Tibial nerve (tissue), 4 donors: Measurements from ENCODE around the gene TGFB1I1. TPM values are rescaled to one million over a fixed set of nuclear protein-coding genes. Genes with fewer than 3 reads are reported as not detected.

Source experiments
- DNase-seq, 2 donors: peaks; one replicate each; pipeline ENCODE4 v3.0.0-alpha.2; 2019; ENCODE audit warnings: low spot score in 2 of 2
- H3K27ac ChIP-seq, 4 donors: fragments of 200-600 bp; sonication (generic) in 3 of 4; one replicate each; pipeline ENCODE4 v1.5.1; 2017 to 2019; ENCODE audit warnings: mild to moderate bottlenecking in 1 of 4
- H3K27me3 ChIP-seq, 2 donors: fragments of 200-600 bp; sonication (generic) in 1 of 2; one replicate each; pipeline versions ENCODE4 v1.5.1 to v1.6.0; 2017 to 2019
- H3K36me3 ChIP-seq, 3 donors: fragments of 200-600 bp; sonication (generic); one replicate each; pipeline ENCODE4 v1.5.1; 2018 to 2019
- H3K4me1 ChIP-seq, 4 donors: fragments of 200-600 bp; sonication (generic) in 3 of 4; one replicate each; pipeline ENCODE4 v1.5.1; 2017 to 2019
- H3K4me3 ChIP-seq, 4 donors: fragments of 200-600 bp; sonication (generic) in 3 of 4; one replicate each; pipeline ENCODE4 v1.5.1; 2017 to 2019; ENCODE audit warnings: mild to moderate bottlenecking in 1 of 4, moderate library complexity in 1 of 4
- H3K9me3 ChIP-seq, 4 donors: fragments of 200-600 bp; sonication (generic) in 3 of 4; one replicate each; pipeline ENCODE4 v1.5.1; 2017 to 2019
- EP300 ChIP-seq, 2 donors: sonication (generic); formaldehyde crosslinking; IDR thresholded peaks; one replicate each; pipeline ENCODE4 v1.6.1; 2017; ENCODE audit warnings: antibody characterized with exemption in 2 of 2, mild to moderate bottlenecking in 1 of 2
- POLR2A ChIP-seq, 2 donors: fragments of 450-650 bp; IDR thresholded peaks; one replicate each; pipeline ENCODE4 v1.6.1; 2017; ENCODE audit warnings: antibody characterized with exemption in 2 of 2, mild to moderate bottlenecking in 2 of 2, moderate library complexity in 2 of 2
- WGBS, 2 donors: methylation state at CpG; one replicate each; pipeline ENCODE4 v1.1.5; 2018; 5-methylcytosine and 5-hydroxymethylcytosine counted together
- total RNA-seq, 4 donors: library from RNA; depleted of rRNA; stranded (reverse); fragments of >200 nt; gene quantifications; one replicate each; pipeline ENCODE4 v1.1.0, GENCODE V29; 2016
- TF ChIP-seq, protein P1 (sequence below), 5 experiments: fragments of 200-600 bp in 3 of 5; fragments of 450-650 bp in 2 of 5; sonication (generic) in 3 of 5; IDR thresholded peaks; one replicate each; pipeline ENCODE4 v1.5.1; 2016 to 2019; ENCODE audit warnings: antibody characterized with exemption in 5 of 5, mild to moderate bottlenecking in 3 of 5, moderate library complexity in 2 of 5

TGFB1I1 gene
- total RNA-seq, 4 donors from 2014 or later, result 29.3 to 68.7 (median 53.5) TPM

DNA sequence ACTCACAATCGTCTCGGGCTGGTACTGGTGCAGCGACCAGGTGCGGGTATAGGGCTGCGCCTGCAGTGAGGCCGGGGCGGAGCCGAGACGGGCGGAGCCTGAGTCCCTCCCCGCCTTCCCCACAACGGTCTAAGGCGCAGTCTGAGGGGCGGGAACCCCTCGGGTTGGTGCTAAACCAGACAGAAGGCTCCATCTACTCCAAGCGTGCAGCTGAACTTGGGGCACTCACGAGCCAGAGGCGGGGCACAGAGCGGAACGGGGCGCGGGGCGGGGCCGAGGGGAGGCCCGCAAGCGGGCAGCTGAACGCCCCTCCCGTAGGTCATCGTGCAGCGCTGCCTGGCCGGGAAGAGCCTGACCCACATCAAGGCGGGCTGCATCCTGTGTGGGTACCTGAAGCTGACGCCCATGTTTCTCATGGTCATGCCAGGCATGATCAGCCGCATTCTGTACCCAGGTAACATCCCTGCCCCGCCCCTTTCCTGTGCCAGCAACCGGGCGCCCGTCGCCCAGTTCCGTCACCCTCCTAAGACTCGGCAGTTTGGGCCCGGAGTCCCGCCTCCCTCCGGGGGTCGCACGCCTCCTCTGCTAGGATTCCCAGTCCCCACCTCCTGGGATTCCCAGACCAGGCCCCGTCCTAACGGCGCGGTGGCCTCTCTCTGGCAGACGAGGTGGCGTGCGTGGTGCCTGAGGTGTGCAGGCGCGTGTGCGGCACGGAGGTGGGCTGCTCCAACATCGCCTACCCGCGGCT is 15.9 kb downstream of the TGFB1I1 start:
- H3K4me3 ChIP-seq, result peak overlapping the region; percentile 32 to 81 (median 60)
- peaks cover 0 to 32% (median 4%) of the 10 kb centered on the region in 3 donors for H3K36me3 ChIP-seq
- no peak for DNase-seq
- TF ChIP-seq EP300 (IDR thresholded peaks at IDR 0.05), result no peak
- H3K9me3 ChIP-seq, result no peaks in the 10 kb centered on the region
- peaks cover 0 to 26% (median 16%) of the 10 kb centered on the region in 4 donors for H3K4me1 ChIP-seq
- 0 to 10% methylated on average over 8 to 56 of the region's 60 CpGs for WGBS, 2 donors
- no peak overlapping the region for H3K27ac ChIP-seq
- no peaks in the 10 kb centered on the region for H3K27me3 ChIP-seq

DNA sequence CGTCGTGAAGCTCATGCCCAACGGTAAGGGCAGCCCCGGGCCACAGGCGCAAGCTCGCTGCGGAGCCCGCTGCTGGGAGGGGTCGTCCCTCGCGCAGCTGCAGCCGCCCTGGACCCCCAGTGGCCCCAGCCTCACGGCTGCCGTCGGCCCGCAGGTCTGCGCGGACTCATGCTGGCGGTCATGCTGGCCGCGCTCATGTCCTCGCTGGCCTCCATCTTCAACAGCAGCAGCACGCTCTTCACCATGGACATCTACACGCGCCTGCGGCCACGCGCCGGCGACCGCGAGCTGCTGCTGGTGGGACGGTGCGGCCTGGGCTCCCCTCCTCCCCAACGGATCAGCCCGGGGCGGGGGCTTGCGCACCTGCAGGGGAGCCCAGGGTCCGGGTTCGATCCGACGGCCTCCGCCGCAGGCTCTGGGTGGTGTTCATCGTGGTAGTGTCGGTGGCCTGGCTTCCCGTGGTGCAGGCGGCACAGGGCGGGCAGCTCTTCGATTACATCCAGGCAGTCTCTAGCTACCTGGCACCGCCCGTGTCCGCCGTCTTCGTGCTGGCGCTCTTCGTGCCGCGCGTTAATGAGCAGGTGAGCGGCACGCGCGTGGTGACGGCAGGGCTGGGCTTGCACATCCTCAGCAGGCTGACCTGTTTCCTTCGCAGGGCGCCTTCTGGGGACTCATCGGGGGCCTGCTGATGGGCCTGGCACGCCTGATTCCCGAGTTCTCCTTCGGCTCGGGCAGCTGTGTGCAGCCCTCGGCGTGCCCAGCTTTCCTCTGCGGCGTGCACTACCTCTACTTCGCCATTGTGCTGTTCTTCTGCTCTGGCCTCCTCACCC is 16.7 kb downstream of the TGFB1I1 start:
- Histone ChIP-seq H3K4me1 (peaks cover 0 to 26% (median 16%) of the 10 kb centered on the region in 4 donors), H3K27me3 (no peaks in the 10 kb centered on the region), H3K9me3 (no peaks in the 10 kb centered on the region), H3K4me3 (peak overlapping the region; percentile 32 to 81 (median 60)), H3K36me3 (peaks cover 0 to 40% (median 4%) of the 10 kb centered on the region in 3 donors), H3K27ac (no peak overlapping the region)
- TF ChIP-seq, protein P1, sequence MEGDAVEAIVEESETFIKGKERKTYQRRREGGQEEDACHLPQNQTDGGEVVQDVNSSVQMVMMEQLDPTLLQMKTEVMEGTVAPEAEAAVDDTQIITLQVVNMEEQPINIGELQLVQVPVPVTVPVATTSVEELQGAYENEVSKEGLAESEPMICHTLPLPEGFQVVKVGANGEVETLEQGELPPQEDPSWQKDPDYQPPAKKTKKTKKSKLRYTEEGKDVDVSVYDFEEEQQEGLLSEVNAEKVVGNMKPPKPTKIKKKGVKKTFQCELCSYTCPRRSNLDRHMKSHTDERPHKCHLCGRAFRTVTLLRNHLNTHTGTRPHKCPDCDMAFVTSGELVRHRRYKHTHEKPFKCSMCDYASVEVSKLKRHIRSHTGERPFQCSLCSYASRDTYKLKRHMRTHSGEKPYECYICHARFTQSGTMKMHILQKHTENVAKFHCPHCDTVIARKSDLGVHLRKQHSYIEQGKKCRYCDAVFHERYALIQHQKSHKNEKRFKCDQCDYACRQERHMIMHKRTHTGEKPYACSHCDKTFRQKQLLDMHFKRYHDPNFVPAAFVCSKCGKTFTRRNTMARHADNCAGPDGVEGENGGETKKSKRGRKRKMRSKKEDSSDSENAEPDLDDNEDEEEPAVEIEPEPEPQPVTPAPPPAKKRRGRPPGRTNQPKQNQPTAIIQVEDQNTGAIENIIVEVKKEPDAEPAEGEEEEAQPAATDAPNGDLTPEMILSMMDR (IDR thresholded peaks at IDR 0.05), result no peak
- no peak for TF ChIP-seq POLR2A (IDR thresholded peaks at IDR 0.05)
- TF ChIP-seq EP300 (IDR thresholded peaks at IDR 0.05), result no peak
- DNase-seq, result no peak
- 57 to 67% methylated on average over 32 to 48 of the region's 77 CpGs for WGBS, 2 donors

DNA sequence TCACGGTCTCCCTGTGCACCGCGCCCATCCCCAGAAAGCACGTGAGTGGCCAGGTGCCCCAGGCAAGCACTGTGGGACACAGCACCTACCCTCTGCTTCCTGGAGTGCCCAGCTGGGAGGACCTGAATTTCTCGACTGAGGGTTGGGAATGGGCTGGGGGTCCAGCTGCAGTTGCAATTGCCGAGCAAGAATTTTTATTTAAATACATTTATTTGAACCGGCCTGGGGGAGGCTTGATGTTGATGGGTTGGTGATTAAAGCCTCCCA is 17.3 kb downstream of the TGFB1I1 start:
- no peak overlapping the region for H3K4me3 ChIP-seq
- TF ChIP-seq POLR2A (IDR thresholded peaks at IDR 0.05) (no peak), EP300 (IDR thresholded peaks at IDR 0.05) (no peak)
- TF ChIP-seq, protein P1 (IDR thresholded peaks at IDR 0.05), result no peak
- DNase-seq, result no peak
- no peak overlapping the region for H3K27ac ChIP-seq
- 85 to 89% methylated on average over 7 of the region's 7 CpGs for WGBS, 2 donors
- peaks cover 0 to 46% (median 4%) of the 10 kb centered on the region in 3 donors for H3K36me3 ChIP-seq
- no peaks in the 10 kb centered on the region for H3K27me3 ChIP-seq
- peaks cover 0 to 26% (median 16%) of the 10 kb centered on the region in 4 donors for H3K4me1 ChIP-seq
- H3K9me3 ChIP-seq, result no peaks in the 10 kb centered on the region

DNA sequence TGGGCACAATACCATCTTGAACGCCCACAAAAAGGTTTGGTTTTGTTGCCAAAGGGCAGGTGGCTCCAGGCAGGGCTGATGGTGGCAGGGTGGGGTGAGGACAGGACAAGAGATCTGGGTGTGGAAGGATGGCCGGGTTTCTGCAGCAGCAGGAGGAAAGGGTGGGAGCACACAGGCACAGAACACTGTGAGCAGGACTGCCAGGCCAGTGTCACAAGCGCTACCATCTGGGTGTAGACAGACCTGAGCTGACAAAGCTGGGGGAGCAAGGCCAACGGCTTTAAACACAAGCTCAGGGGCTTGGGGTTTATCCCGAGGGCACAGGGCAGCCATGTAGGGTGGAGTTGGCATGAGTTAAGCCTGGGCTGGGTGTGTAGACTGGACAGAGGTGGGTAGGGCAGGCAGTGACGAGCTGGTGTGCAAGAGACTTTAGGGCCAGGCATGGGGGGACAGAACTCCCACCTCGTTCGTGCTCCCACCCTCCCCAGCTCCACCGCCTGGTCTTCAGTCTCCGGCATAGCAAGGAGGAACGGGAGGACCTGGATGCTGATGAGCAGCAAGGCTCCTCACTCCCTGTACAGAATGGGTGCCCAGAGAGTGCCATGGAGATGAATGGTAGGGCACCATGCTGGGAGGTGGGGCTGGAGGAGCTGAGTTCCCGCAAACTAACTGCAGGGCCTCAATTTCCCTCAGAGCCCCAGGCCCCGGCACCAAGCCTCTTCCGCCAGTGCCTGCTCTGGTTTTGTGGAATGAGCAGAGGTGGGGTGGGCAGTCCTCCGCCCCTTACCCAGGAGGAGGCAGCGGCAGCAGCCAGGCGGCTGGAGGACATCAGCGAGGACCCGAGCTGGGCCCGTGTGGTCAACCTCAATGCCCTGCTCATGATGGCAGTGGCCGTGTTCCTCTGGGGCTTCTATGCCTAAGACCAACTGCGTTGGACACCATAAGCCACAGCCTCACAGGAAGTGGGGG is 17.9 kb downstream of the TGFB1I1 start:
- no peak overlapping the region for H3K4me3 ChIP-seq
- H3K27me3 ChIP-seq, result no peaks in the 10 kb centered on the region
- TF ChIP-seq, protein P1 (IDR thresholded peaks at IDR 0.05), result no peak
- TF ChIP-seq POLR2A (IDR thresholded peaks at IDR 0.05), result no peak
- no peak for TF ChIP-seq EP300 (IDR thresholded peaks at IDR 0.05)
- no peak for DNase-seq
- no peaks in the 10 kb centered on the region for H3K9me3 ChIP-seq
- peaks cover 0 to 52% (median 4%) of the 10 kb centered on the region in 3 donors for H3K36me3 ChIP-seq
- H3K4me1 ChIP-seq, result peaks cover 0 to 21% (median 16%) of the 10 kb centered on the region in 4 donors
- H3K27ac ChIP-seq, result no peak overlapping the region
- WGBS, 2 donors, result 83 to 86% methylated on average over 14 to 20 of the region's 22 CpGs

DNA sequence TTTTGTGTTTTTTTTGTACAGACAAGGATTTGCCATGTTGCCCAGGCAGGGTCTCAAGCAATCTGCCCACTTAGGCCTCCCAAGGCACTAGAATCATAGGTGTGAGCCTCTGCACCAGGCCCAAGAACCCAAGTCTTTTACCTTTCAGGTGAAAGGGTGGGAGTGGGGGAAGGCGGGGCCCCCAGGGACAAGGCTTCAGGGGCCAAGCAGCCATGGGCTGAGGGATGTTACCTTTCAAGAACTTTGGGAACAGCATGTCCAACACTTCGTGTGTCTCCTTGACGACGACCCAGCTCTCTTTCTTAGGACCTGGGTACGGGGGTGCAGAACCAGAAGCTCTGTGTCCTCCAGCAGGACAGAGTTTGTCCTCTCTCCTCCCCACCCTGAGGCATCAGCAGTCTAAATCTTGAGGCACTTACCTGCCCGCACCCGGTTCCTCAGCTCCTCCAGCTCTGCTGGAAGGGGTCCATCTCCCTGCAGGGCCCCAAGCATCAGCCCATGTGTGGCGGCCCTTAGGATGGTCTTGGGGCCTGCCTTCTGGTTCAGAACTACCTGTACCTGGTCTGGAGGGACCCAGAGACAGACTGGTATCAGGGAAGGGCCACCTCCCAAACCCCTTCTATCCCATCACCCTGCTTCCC is 19.9 kb downstream of the TGFB1I1 start:
- no peak for DNase-seq
- Histone ChIP-seq H3K27ac (no peak overlapping the region), H3K9me3 (no peaks in the 10 kb centered on the region), H3K4me1 (peaks cover 0 to 21% (median 16%) of the 10 kb centered on the region in 4 donors), H3K4me3 (no peak overlapping the region), H3K27me3 (no peaks in the 10 kb centered on the region), H3K36me3 (peaks cover 0 to 72% (median 11%) of the 10 kb centered on the region in 3 donors)
- no peak for TF ChIP-seq EP300 (IDR thresholded peaks at IDR 0.05)
- TF ChIP-seq POLR2A (IDR thresholded peaks at IDR 0.05), result no peak
- TF ChIP-seq, protein P1 (IDR thresholded peaks at IDR 0.05), result no peak
- 93 to 95% methylated on average over 8 of the region's 8 CpGs for WGBS, 2 donors
